HFFc6 (cell line): Measurements from ENCODE around the gene C19orf25. TPM values are rescaled to one million over a fixed set of nuclear protein-coding genes. Genes with fewer than 3 reads are reported as not detected.

Source experiments
- DNase-seq: peaks from one replicate; pipeline ENCODE4 v3.0.0-alpha.2; 2018
- H3K27ac Mint-ChIP-seq: 2 replicates; pipeline ENCODE4 v1.8.0; 2020; ENCODE audit warnings: mild to moderate bottlenecking, mixed read lengths
- H3K27me3 Mint-ChIP-seq: 2 replicates; pipeline ENCODE4 v1.8.0; 2021; ENCODE audit warnings: mild to moderate bottlenecking, moderate library complexity, mixed read lengths; ENCODE audit not compliant: insufficient read depth
- H3K36me3 Mint-ChIP-seq: 2 replicates; pipeline ENCODE4 v1.8.0; 2021; ENCODE audit warnings: low read depth, mixed read lengths
- H3K4me1 Mint-ChIP-seq: 2 replicates; pipeline ENCODE4 v1.8.0; 2020; ENCODE audit warnings: low read depth, mixed read lengths
- H3K4me3 Mint-ChIP-seq: 2 replicates; pipeline ENCODE4 v1.8.0; 2020; ENCODE audit warnings: mild to moderate bottlenecking, moderate library complexity, mixed read lengths
- H3K9me3 Mint-ChIP-seq: 2 replicates; pipeline ENCODE4 v1.8.0; 2020; ENCODE audit warnings: mild to moderate bottlenecking, mixed read lengths
- total RNA-seq, 6 experiments: library from RNA; stranded (reverse); fragmentation: NEBNext Ultra II Directional; extraction: Animal tissue kit (Norgen Biotek cat#: 25700); gene quantifications; 2 replicates in 1 of 6; 3 replicates in 5 of 6; pipeline ENCODE4 v1.2.3, GENCODE V29; 2021
- TF ChIP-seq, protein P1 (sequence below): fragments of 200-600 bp; sonication (generic); IDR thresholded peaks from 2 replicates; pipeline ENCODE4 v1.5.0; 2021; ENCODE audit warnings: antibody characterized with exemption, mild to moderate bottlenecking

Gene C19orf25
- total RNA-seq, 6 experiments from 2014 or later = 26.7 to 34.8 (median 29.6) TPM

- no peak overlapping the region for H3K27ac Mint-ChIP-seq
- TF ChIP-seq, protein P1, sequence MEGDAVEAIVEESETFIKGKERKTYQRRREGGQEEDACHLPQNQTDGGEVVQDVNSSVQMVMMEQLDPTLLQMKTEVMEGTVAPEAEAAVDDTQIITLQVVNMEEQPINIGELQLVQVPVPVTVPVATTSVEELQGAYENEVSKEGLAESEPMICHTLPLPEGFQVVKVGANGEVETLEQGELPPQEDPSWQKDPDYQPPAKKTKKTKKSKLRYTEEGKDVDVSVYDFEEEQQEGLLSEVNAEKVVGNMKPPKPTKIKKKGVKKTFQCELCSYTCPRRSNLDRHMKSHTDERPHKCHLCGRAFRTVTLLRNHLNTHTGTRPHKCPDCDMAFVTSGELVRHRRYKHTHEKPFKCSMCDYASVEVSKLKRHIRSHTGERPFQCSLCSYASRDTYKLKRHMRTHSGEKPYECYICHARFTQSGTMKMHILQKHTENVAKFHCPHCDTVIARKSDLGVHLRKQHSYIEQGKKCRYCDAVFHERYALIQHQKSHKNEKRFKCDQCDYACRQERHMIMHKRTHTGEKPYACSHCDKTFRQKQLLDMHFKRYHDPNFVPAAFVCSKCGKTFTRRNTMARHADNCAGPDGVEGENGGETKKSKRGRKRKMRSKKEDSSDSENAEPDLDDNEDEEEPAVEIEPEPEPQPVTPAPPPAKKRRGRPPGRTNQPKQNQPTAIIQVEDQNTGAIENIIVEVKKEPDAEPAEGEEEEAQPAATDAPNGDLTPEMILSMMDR = no peak
- no peaks in the 10 kb centered on the region for H3K9me3 Mint-ChIP-seq
- peaks cover 11% of the 10 kb centered on the region for H3K4me1 Mint-ChIP-seq
- no peaks in the 10 kb centered on the region; the same call in 1 of the 2 replicates for H3K36me3 Mint-ChIP-seq
- H3K27me3 Mint-ChIP-seq = peaks cover 9% of the 10 kb centered on the region
- H3K4me3 Mint-ChIP-seq = no peak overlapping the region
- no peak for DNase-seq
Observed at GRCh38 chr19:1474765-1475351, 4.2 kb downstream of the C19orf25 start.

GRCh38 chr19:1474011-1474764 lies 4.8 kb downstream of the C19orf25 start:
- no peak for DNase-seq
- H3K4me3 Mint-ChIP-seq = no peak overlapping the region

DNA sequence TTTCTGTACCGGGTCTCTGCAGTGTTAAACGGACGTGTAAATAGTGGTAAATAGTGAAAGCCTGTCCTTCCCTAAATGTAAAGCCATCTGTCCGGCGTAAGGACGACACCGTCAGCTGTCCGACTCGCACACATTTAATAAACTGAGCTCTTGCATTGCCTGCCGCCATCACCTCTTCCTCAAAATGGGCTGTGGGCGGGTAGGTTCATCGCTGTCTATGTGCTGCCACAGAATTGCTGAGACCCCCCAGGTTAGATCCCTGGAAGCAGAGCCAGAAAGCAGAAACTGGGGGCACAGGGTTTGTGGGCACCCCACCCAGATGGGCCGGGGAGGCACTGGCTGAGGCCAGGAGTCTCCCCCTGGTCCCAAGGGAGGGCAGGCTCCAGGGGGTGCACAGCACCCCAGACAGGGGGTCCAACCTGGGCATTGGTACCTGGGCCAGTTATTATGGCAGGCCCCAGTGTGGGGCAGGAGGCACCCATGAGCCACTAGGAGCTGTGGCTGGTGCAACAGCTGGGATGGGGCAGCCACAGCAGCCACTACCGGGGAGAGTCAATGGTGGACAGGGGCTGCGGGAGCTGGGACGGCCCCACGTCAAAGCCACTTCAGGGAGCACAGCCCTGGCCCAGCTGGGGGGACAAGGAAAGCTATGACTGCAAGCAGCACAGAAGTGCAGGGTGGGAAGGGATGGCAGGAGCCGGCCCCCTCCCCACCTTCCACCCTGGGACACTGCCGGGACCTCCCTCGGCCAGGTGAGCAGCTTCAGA lies 5.7 kb downstream of the C19orf25 start:
- H3K4me1 Mint-ChIP-seq = 0 out of 2 replicates have a peak, but pooled peaks cover 5% of the 10 kb centered on the region
- TF ChIP-seq, protein P1 = no peak
- H3K4me3 Mint-ChIP-seq = no peak overlapping the region
- DNase-seq = no peak
- H3K27me3 Mint-ChIP-seq = peaks cover 8% of the 10 kb centered on the region
- H3K9me3 Mint-ChIP-seq = no peaks in the 10 kb centered on the region
- no peaks in the 10 kb centered on the region for H3K36me3 Mint-ChIP-seq
- H3K27ac Mint-ChIP-seq = no peak overlapping the region

More at GRCh38 chr19:1474011-1474764, 4.8 kb downstream of the C19orf25 start:
- Mint-ChIP-seq H3K36me3 (no peaks in the 10 kb centered on the region; the same call in 1 of the 2 replicates), H3K9me3 (no peaks in the 10 kb centered on the region), H3K27me3 (peaks cover 9% of the 10 kb centered on the region), H3K27ac (no peak overlapping the region), H3K4me1 (peaks cover 8% of the 10 kb centered on the region)
- TF ChIP-seq, protein P1 = no peak

GRCh38 chr19:1472231-1473084 lies 6.6 kb downstream of the C19orf25 start:
- Mint-ChIP-seq H3K27ac (no peak overlapping the region), H3K9me3 (no peaks in the 10 kb centered on the region), H3K4me3 (no peak overlapping the region), H3K4me1 (0 out of 2 replicates have a peak, but pooled peaks cover 4% of the 10 kb centered on the region), H3K27me3 (peaks cover 8% of the 10 kb centered on the region), H3K36me3 (no peaks in the 10 kb centered on the region)
- DNase-seq = no peak
- TF ChIP-seq, protein P1 = no peak
